GM12872 (cell line): ENCODE measurements around the gene GALNT13.

ENCODE experiments used
- TF ChIP-seq, protein P1 (sequence below): IDR thresholded peaks from 3 replicates; pipeline ENCODE4 v1.5.1; 2011; ENCODE audit warnings: low read depth, mild to moderate bottlenecking, low read length, moderate library complexity; ENCODE audit not compliant: insufficient read depth

GALNT13 gene

DNA sequence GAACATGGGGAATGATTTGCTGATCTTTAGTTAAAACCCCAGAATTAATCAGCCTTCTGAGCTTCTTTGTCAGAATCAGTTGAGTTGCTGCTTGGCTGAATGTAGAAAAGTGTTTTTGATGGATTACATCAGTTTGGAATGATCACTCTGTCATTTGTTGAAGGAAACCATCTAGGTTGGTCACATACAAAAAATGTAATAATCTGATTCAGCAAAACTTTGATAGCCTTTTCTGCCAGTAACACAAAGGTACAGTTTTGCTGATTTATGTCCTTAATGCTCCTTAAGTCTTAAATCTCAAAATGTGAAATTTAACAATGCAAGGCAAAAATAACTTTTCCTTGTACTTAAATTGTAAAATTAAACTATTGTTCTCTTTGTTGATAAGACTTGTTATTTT is 74.3 kb downstream of the GALNT13 start:
- TF ChIP-seq, protein P1, sequence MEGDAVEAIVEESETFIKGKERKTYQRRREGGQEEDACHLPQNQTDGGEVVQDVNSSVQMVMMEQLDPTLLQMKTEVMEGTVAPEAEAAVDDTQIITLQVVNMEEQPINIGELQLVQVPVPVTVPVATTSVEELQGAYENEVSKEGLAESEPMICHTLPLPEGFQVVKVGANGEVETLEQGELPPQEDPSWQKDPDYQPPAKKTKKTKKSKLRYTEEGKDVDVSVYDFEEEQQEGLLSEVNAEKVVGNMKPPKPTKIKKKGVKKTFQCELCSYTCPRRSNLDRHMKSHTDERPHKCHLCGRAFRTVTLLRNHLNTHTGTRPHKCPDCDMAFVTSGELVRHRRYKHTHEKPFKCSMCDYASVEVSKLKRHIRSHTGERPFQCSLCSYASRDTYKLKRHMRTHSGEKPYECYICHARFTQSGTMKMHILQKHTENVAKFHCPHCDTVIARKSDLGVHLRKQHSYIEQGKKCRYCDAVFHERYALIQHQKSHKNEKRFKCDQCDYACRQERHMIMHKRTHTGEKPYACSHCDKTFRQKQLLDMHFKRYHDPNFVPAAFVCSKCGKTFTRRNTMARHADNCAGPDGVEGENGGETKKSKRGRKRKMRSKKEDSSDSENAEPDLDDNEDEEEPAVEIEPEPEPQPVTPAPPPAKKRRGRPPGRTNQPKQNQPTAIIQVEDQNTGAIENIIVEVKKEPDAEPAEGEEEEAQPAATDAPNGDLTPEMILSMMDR = no peak

DNA sequence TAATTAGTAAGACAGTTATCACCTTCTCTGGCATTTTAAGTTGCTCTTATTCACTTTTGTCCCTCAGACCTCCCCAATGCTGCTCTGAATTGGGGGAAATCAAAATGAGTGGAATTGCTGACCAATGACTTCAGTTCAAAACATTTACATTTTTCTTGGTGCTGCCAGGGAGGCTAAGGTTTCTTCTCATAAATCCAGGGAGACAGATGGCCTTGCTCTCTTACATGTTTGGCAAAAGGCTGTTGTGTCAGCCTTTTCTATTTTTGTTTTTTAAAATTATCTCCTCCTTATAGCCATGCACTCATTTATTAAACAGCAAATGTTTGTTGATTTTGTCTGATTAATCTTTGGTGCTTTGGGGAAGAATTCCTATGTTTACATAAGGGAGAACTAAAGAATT is 82.0 kb downstream of the GALNT13 start:
- TF ChIP-seq, protein P1 = no peak

DNA sequence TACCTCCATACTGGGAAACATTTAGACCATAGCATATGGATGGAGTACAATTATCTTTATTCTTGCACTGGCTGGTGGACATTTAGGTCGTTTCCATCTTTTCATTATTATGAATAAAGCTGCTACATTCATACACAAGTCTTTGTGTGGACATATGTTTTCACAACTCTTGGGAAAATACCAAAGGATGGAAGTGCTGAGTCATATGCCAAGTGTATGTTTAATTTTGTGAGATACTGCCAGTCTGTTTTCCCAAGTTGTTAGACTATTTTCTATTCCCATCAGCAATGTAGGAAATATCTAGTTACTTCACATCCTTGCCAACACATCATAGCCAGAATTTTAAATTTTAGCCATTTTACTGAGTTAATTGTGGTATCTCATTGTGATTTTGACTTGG is 91.5 kb downstream of the GALNT13 start:
- TF ChIP-seq, protein P1 = no peak

DNA sequence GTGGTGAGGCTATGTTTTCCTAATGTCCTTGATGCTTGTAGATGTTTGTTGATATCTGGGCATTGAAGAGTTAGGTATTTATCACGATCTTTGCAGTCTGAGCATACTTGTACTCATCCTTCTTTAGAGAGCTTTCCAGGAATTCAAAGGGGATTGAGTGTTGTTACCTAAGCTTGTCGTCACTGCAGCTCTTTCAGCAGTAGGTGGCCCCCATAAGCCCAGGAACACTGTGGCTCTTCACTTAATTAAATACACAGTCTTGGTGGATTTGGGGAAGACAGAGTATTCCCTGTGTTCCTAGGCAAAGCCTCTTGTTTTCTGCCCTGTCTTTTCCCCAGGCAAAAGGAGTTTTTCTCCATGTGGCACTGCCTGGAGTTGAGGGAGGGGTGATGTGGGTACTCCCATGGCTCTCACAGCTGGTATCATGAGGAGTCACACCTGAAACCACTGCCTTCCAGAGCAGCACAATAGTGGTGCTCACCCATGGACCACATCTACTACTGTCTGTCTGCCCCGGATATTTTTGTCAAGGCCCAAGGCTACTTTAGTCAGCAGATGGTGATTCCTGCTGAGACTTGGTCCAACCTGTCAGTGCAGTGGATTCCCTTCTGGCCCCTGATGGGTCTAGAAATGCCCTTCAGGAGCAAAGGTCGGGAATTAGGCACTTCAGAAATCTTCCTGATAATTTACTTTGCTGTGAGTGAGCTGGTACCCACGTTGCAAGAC is 95.7 kb downstream of the GALNT13 start:
- TF ChIP-seq, protein P1 = no peak

DNA sequence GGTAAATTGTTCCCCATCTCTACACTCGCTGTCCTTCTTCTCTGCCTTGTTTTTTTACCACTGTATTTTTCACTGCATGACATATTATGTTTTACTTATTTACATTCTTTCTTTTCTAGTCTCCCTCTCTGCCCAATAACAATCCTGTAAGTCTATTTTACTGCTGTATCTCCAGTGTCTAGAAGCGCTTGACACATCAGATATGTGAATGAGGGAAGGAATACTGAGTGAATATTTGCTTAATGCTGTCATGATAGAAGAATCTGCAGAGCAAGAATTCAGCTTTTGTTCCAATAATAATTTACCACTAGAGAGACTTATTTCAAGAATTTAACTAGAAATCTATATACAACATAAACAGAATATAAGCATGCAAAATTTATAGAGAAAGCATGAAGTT is 99.5 kb downstream of the GALNT13 start:
- TF ChIP-seq, protein P1 = no peak

DNA sequence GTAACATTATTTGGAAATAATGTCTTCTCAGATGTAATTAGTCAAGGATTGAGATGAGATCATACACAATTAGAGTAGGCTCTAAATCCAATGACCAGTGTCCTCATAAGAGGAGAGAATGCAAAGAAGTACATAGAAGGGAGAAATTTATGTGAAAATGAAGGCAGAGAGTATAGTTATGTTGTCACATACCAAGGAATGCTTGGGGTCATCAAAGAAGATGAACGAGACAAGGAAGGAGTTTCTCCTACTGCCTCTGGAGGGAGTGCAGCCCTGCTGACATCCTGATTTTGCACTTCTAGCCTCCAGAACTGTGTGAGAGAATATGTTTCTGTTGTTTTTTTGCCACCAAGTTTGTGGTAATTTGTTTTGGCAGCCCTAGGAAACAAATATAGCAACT is 100.1 kb downstream of the GALNT13 start:
- TF ChIP-seq, protein P1 = no peak

DNA sequence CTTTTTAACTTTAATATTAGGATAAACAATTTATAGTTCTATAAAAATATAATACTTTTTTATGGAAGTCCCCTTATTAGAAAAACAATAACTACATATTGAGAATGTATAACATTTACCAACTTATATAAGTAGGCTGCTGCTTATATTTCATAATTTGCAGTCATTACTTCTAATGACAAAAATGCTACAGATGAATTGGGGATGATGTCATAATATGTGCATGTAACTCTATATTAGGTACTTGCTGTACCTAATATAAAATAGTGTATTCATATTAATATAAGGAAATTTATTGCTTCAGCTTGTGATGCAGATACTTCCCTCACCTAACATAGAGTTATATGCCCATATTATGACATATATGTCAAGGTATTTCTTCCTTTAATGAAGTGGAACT is 100.7 kb downstream of the GALNT13 start:
- TF ChIP-seq, protein P1 = no peak
